Epidermal melanocyte (primary cell): ENCODE results near the gene SPAAR.
A peak's percentile ranks its signal among the peaks of the same experiment; 100 is the strongest.
"Not testable (repeated sequence)": the region's sequence is repeated elsewhere in the genome, so short reads cannot be mapped to it uniquely, and the experiment has no call there.

Experiments
- DNase-seq: peaks from one replicate; pipeline ENCODE4 v3.0.0; 2011; ENCODE audit warnings: low spot score; ENCODE audit not compliant: insufficient read length

SPAAR gene

DNA sequence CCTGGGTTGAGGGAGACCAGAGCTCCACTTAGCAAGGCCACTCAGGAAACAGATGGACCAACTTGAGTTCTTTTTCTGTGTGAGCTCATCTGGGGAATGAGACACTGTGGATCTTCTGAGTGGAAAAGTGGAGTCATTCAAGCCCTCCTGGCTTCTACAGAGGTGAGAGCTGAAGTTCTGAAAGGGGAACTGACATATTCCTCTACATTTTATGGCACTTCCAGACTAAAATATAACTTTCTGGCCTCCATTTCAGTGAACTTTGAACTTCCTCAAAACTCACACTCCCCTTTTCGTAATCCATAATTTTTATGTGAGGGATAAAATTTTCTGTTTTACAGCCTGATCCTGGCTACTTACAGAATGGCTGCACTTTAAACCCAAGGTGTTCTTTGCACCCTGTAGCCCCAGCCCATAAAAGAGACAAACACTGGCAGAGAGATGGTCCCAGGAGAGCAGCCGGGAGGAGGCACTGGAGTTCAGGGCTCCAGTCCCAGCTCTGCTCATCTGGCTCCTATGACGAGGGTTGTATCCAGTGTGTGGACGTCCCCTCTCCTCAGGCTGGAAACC, 10.8 kb downstream of the SPAAR start:
- DNase-seq: no peak

DNA sequence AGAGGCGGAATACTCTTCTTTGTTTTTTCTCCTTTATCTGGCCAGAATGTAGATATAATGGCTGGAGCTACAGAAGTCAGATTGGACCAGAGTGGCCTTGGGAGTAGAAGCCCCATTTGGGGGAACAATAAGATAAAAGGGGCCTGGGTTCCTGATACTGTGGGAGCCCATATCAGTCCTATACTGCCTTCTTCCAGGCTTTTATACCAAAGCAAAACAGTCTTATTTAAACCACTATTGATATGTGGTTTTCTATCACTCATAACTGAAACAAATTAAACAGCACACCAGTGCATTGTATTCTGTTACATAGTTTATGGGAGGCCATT, 14.3 kb downstream of the SPAAR start:
- no peak for DNase-seq

DNA sequence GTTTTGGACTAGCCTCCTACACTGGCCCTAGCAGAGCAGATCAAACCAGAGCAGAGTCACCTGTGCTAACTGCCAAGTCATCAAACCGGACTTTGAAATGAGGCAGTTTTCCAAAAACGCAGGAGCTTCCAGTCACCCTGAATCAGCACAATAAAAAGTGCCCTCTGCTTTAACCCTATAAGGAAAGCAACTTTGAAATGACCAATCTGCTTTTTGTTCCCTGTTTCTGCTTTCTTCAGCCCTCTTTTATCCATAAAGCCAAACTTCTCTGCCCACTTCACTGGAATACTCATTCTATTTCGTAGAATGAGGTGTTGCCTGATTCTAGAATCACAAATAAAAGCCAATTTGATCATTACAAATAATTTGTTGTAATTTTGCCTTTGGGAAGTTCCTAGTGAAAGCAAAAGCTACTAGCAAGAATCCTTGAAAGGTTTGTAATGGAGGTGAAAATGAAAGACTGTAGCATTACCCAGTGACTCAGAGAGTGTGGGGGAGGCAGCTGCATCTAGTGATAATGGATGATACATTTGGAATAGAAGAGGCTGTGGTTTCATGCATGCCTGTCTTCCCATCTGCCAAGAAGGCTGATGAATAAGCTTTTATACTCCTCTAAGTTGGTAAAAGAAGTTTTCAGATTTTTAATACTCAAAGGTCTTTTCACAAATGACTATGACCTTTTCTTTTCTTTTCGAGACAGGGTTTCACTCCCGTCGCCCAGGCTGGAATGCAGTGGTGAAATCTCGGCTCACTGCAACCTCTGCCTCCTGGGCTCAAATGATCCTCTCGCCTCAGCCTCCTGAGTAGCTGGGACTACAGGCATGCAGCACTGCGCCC, 14.9 kb downstream of the SPAAR start:
- peak; percentile 91 for DNase-seq

DNA sequence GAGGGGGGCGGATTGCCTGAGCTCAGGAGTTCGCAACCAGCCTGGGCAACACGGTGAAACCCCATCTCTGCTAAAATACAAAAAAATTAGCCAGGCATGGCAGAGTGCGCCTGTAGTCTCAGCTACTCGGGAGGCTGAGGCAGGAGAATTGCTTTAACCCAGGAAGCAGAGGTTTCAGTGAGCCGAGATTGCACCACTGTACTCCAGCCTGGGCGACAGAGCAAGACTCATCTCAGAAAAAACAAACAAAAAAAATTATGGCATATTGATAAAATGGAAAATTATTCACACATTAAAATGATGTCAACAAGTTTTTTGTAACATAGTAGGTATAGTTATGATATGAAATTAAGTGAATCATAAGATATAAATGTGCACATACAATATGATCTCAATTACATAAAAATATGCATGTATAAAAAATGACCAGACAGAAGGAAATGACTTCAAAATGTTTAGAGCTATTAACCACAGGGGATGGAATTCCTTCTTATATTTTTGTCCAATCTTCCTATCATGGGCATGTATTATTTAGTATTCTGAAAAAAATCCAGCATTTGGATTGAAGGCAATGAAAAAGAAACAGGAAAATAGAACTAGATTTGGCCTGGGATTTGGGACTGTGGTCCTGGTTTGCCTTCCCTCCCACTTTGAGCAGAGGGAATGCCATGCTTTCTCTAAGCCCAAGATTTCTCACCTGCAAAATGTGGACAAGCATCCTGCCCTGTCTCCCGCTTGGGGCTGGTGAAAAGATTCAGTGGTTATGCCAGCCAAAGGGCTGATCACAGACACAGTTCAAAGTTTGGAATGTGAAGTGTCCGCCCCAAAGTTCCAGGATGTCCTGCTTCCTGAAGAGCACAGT, 19.5 kb downstream of the SPAAR start:
- DNase-seq: no peak

DNA sequence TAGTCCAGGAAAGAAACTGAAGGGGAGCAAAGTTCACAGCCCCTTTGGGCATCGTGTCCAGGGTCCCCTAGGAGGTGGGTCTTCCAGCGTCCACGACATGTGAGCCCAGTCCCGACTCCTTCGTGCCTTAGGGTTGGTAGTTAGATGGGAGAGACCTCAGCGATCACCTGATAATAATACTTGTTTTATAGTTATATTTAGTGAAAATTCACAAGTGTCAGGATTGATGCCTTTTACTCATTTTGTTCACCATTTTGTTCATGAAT, 20.1 kb downstream of the SPAAR start:
- no peak for DNase-seq

DNA sequence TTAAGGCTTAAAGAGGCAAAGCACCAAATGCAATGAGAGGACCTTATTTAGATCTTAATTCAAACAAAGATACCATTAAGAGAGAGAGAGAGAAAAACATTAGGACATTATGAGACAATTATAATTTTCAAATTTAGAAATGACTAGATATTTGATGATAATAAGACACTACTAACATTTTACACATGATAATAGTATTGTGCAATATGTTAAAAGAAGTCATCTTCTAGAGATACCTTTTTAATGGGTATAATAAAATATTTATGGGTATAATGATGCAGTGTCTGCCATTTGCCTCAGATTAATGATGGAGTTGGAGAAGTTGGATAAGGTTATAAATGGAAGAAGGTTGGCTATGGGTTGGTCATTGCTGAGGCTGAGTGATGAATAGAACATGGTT, 21.2 kb downstream of the SPAAR start:
- no peak for DNase-seq

DNA sequence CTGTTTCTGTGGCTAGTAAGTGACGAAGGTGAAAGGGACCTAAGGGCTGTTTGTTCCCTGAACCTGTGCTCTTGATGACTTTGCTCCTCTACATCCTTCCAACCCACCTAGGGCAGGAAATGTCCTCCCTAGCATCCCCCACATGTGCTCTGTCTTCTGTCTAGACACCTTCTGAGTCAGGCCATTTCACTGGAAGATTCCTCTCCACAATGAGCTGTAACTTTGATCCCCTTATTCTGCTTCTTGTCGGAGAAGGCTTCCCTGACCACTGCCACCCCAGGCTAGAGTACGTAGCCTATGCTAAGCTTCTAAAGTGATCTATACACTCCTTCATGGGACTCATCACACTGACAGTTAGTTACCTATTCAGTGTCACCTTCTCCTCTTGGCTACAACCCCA, 21.7 kb downstream of the SPAAR start:
- DNase-seq: no peak

DNA sequence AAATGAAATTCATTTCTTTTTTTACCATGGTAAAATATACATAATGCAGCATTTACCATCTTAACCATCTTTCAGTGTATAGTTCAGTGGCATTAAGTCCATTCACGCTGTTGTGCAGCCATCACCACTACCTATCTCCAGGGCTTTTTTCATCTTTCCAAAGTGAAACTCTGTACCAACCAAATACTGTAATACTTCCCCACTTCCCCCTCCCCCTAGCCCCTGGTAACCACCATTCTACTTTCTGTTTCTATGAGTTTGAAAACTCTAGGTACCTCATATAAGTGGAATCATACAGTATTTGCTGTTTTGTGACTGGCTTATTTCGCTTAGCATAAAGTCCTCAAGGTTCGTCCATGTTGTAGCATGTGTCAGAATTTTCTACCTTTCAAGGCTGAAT, 23.4 kb downstream of the SPAAR start:
- no peak for DNase-seq

DNA sequence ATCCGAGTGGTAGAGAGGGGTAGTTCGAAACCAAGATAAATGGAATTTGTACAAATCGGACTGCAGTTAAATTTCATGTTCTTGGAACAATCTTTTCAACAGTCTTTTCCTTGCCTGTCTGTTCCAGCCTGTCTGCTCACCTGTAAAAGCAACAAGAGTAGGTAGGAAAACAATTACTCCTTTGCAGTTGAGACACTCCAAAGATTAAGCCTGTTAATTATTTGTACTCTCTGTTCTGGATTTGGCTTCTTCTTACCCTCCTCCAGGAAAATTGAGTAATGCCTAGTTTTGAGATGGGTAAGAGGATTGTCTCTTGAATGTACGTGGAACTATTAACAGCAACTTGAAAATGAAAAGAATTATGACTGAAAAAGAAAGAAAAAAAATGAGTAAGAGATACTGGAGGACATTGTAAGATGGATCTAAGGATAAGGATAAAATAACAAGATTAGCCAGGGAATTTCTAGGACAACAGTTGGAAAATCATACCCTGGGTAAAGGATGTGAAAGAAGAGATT, 24.3 kb downstream of the SPAAR start:
- no peak for DNase-seq

DNA sequence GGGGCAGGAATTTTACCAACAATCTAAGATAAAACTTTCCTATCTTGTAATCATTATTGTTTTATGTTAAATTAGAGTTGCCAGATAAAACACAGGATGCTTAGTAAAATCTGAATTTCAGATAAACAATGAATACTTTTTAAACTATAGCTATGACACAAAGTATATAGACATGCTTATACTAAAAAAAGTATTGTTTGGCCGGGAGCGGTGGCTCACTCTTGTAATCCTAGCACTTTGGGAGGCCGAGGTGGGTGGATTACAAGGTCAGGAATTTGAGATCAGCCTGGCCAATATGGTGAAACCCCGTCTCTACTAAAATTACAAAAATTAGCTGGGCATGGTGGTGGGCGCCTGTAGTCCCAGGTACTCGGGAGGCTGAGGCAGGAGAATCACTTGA, 24.8 kb downstream of the SPAAR start:
- DNase-seq: not testable (repeated sequence)

DNA sequence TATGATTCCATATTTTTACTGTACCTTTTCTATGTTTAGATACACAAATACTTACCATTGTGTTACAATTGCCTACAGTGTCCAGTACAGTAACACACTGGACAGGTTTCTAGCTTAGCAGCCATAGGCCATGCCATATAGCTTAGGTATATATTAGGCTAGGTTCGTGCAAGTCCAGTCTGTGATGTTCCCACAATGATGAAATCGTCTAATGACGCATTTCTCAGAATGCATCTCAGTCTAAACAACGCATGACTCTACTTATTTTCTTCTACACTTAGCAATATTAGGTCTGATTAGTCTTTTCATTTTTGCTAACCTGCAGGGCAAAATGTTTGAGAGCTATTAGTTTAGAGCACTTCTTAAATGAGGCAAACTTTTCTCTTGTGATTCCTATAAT, 26.0 kb downstream of the SPAAR start:
- no peak for DNase-seq

DNA sequence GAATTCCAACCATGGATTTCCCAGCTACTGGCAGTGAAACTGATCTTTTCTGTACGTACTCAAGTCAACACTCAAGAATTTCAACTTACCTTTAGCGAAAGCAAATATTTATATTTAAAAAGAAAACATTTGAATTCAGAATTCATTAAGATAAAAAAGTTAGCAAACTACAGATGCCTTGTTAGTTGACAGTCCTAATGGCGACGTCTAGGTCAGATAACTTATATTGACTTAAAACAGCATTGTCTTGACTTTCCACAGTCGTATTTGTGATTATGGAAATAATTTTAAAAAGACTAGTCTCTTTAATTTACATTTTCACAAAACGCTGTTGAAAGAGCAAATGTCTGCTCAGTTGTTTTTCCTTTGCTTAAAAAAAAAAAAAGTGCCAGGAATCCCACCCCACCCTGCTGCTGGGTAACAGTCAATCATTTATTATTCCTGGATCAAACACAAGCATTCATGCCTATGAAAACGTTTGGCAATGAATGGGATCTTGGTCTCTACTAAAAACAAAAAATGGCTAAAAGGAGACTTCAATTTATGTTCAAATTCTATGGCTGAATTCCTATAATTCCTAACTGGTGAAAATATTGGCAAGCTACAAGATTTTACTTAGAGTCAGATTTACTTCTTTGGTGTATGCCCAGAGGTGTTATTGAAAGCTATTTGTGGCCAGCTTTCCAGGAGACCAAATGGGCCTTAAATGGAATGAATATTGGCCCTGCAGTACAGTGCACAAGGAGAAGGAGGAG, 26.6 kb downstream of the SPAAR start:
- DNase-seq: no peak

DNA sequence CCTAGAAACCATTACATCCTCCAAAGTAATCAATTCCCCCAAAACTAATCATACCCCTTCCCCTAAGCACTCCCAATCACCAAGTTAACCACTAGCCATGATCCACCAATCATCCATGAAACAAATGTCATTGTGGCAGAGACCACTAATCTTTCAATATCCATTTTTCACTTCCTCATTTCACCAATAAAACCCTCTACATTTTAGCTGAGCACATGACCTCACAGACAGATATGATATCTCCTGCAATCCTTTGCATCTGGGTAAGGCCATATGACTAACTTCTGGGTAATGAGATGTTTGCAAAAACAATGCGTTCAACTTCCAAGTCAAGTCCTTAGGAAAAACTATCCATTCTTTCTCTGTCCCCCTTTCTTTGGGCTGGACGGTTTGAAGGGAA, 27.9 kb downstream of the SPAAR start:
- DNase-seq: no peak

DNA sequence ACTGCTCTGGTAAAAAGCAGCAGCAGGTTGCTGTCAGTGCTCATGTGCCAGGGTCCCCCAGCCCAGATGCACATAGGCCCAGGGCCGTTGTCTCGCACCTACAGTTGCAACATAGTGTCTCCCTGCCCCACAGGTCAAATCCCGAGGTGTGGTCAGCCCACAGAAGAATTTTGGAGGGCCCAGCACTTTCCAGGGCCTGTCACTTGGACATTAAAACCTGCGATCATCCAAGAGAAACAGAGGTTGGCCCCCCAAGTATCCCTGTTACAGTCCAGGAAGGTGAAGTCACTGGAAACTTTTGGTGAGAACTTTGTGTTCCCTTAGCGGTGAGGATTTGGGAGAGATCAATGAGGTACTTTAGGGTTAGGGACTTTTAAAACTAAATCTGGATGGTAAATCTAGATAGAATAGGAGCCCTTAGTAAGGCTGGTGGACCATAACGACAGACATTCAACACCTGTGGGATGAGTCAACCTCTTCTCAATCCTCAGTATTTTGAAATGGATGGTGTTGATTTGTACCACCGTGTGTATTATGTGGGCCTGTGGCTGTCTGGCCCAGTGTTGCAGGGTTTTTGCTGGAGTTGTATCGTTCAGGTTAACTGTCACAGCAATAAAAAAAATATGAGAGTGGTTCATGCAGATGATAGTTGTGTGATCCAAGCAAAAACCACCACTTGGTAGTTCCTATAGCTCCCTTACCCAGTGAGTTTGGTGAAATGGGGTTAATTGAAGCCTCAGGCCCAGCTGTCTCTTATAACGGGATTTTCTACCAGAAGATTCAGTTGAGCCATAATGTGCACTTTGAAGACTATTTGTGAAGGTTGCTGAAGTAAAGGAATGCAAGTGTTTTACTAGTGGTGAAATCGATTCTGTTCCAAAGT, 29.4 kb downstream of the SPAAR start:
- DNase-seq: no peak

DNA sequence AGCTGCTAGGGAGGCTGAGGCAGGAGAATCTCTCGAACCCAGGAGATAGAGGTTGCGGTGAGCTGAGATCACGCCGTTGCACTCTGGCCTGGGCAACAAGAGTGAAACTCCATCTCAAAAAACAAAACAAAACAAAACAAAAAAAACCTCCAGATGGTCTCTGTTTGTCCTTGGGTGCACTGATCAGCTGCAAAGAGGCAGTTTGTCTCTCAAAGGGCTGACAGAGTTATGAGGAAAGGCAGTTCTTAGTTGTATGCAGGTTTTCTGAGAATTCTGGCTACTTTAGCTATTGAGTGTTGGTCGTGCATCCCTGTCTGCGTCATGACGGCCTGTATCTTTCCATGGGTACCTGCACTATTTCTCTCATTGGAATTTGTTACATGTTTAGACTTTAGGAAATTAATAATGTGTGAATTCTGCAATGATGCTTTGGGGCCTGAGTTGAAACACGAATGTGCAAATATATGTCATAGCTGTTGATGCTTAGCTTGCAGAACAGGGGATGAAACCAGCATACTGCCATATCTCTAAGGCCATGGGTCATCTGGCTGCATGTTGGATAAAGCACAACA, 30.5 kb downstream of the SPAAR start:
- no peak for DNase-seq

DNA sequence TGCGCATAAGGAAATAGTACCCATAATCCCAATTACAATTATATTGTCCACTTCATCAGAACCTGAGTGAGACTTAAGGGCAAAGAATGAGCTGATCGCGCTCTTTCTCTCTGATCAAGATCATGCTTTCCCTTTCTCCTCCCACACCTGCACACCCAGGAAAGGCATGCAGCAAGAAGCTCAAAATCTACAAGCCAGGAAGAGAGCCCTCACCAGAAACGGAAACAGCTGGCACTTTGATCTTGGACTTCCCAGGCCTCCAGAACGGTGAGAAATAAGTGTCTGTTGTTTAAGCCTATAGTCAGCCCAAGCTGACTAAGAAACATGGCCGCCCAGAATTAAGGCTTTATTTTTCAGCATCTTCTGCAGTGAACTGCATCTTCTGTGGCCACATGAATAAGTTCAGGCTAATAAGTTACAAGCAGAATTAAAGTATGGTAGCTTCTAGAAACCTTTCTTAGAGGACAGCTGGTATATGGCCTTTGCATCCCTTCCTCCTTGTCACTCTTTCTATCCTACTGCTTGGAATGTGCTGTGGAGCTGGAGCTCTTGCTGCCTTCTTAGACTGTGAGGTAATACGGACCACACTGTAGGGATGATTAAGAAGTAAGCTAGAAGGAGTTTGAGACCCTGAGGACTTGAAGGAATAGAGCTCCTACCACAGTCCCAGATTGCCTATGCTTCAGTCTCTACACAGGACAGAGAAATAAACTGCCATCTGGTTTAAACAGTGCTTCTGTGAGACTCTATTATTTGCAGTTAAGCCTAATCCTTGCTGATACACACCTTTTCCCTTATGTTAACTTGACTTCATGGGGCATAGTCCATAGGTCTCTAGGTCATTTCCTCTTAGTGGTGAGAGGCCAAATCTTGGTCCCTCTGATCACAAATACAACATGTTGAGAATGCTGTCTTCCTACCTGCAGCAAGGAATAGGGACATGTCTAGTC, 31.4 kb downstream of the SPAAR start:
- no peak for DNase-seq

DNA sequence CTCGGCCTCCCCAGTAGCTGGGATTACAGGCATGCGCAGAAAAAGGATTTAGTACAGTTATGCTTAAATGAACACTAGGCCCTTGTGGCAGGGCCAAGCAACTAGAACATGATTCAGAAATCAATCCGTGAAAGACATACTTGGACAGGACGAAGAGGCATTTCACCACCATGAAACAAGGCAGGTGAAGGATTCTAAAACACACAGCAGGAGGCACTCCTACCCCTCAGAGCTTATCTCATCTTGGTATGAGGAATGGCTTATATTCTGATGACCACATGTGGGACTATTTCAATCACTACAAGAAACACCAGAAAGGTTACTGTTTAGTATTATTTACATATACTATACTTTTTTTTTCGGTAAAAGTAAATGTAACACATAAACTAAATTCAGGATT, 33.0 kb downstream of the SPAAR start:
- no peak for DNase-seq

DNA sequence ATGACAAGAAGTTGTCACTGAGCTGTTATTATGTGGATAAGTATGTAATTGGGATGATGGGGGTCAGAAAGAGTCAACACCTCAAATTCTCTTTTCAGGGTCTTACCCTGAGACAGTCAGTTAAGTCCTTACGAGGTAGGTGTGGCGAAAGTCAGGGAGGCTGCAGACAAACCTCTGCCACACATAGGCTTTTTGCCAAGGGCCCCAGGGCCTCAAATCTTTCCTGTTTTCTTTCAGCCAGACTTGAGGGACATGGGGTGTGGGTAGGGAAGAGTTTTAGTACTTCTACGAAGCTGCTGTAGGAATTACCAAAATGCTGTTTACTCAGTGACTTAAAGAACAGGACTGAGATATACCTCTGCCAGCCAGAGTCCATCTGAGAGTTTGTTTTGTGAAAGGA, 34.9 kb downstream of the SPAAR start:
- no peak for DNase-seq

DNA sequence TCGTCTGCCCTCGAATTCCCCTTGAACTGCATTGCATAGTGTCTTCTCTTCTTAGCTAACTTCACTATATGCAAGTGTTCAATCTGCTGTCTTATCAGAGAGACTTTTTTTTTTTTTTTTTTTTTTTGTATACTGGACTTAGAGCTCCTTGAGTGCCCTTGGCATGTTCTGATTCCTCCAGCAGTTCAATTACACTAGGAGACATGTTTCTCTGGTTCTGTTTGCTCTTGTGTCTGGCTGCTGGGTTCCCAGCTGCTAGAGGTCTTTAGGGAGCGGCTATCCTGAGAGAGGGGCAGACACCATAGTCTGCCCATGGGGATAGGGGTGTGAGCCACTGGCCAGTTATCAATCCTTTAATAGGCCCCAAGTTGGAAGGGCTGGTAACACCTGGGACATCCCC, 35.6 kb downstream of the SPAAR start:
- no peak for DNase-seq
